Measurements from ENCODE around the gene RNASET2.

Gene RNASET2

DNA sequence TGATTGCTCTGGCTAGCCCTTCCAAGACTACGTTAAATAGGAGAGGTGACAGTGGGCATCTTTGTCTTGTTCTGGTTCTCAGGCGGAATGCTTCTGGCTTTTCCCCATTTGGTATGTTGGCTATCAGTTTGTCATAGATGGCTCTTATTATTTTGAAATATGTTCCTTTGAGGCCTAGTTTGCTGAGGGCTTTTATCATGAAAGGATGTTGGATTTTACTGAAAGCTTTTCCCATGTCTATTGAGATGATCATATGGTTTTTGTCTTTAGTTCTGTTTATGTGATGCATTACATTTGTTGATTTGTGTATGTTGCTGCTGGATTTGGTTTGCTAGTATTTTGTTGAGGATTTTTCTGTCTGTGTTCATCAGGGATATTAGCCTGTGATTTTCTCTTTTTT is 9.9 kb upstream of the RNASET2 start:
- TF ChIP-seq SIN3A (IDR thresholded peaks at IDR 0.05; ENCODE audit: borderline replicate concordance, insufficient read depth, low read length) (no peak), TAF1 (IDR thresholded peaks at IDR 0.05; ENCODE audit: borderline replicate concordance, insufficient read depth, low read length) (no peak), POLR2AphosphoS5 (IDR thresholded peaks at IDR 0.05; ENCODE audit: low read depth, low read length) (no peak), FOXP2 (optimal IDR thresholded peaks at IDR 0.05; ENCODE audit: borderline replicate concordance, extremely low read depth, extremely low read length, insufficient read depth) (no peak)
- TF ChIP-seq, protein P1, sequence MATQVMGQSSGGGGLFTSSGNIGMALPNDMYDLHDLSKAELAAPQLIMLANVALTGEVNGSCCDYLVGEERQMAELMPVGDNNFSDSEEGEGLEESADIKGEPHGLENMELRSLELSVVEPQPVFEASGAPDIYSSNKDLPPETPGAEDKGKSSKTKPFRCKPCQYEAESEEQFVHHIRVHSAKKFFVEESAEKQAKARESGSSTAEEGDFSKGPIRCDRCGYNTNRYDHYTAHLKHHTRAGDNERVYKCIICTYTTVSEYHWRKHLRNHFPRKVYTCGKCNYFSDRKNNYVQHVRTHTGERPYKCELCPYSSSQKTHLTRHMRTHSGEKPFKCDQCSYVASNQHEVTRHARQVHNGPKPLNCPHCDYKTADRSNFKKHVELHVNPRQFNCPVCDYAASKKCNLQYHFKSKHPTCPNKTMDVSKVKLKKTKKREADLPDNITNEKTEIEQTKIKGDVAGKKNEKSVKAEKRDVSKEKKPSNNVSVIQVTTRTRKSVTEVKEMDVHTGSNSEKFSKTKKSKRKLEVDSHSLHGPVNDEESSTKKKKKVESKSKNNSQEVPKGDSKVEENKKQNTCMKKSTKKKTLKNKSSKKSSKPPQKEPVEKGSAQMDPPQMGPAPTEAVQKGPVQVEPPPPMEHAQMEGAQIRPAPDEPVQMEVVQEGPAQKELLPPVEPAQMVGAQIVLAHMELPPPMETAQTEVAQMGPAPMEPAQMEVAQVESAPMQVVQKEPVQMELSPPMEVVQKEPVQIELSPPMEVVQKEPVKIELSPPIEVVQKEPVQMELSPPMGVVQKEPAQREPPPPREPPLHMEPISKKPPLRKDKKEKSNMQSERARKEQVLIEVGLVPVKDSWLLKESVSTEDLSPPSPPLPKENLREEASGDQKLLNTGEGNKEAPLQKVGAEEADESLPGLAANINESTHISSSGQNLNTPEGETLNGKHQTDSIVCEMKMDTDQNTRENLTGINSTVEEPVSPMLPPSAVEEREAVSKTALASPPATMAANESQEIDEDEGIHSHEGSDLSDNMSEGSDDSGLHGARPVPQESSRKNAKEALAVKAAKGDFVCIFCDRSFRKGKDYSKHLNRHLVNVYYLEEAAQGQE (IDR thresholded peaks at IDR 0.05; ENCODE audit: insufficient read depth in 1 of 2, low read depth in 2 of 2, low read length in 2 of 2): no peak

DNA sequence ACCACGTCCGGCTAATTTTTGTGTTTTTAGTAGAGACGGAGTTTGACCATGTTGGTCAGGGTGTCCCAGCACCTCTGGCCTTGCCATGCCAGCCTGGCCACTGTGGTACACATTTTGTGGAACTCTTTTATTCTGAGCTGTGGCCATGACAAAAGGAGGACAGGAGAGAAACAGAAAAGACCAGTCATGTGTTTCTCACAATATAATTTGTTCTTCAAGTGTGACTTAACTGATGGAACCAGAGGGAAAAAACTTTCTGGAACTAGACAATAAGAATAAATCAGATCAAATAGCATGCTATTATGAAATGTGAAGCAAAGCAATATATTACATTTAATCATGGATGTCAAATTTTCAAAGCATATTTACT is 4.2 kb upstream of the RNASET2 start:
- TF ChIP-seq FOXP2 (optimal IDR thresholded peaks at IDR 0.05; ENCODE audit: borderline replicate concordance, extremely low read depth, extremely low read length, insufficient read depth): no peak
- TF ChIP-seq SIN3A (IDR thresholded peaks at IDR 0.05; ENCODE audit: borderline replicate concordance, insufficient read depth, low read length): no peak
- TF ChIP-seq, protein P1 (IDR thresholded peaks at IDR 0.05; ENCODE audit: insufficient read depth in 1 of 2, low read depth in 2 of 2, low read length in 2 of 2): no peak
- no peak for TF ChIP-seq TAF1 (IDR thresholded peaks at IDR 0.05; ENCODE audit: borderline replicate concordance, insufficient read depth, low read length)
- TF ChIP-seq POLR2AphosphoS5 (IDR thresholded peaks at IDR 0.05; ENCODE audit: low read depth, low read length): no peak

DNA sequence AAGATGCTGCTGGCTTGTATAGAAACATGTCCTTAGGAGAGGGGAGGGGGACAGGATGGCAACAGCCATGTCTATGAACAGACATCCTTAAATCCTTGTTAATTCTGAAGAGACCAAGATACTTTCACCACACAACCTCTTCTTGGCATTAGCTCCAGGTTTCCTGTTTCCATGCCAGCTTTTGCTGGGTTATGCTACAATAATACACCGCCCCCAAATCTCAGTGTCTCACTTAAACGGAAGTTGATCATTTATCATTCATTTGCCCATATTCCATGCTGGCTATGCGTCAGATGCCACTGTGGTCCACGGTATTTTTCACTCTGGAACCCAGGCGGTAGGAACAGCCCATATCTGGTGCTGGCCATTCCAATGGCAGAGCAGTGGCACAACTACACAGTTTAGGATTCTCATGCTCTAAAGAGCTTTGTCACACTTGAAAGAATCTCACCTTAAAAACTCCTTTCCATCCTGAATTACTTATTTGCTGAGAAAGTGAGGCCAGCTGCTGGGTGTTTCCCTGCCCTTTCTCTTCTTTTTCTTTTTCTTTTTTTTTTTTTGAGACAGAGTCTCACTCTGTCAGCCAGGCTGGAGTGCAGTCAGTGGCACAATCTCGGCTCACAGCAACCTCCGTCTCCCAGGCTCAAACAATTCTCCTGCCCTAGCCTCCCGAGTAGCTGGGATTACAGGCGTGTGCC is 3.7 kb upstream of the RNASET2 start:
- TF ChIP-seq, protein P1 (IDR thresholded peaks at IDR 0.05; ENCODE audit: insufficient read depth in 1 of 2, low read depth in 2 of 2, low read length in 2 of 2): no peak
- no peak for TF ChIP-seq TAF1 (IDR thresholded peaks at IDR 0.05; ENCODE audit: borderline replicate concordance, insufficient read depth, low read length)
- TF ChIP-seq POLR2AphosphoS5 (IDR thresholded peaks at IDR 0.05; ENCODE audit: low read depth, low read length): no peak
- TF ChIP-seq FOXP2 (optimal IDR thresholded peaks at IDR 0.05; ENCODE audit: borderline replicate concordance, extremely low read depth, extremely low read length, insufficient read depth): no peak
- TF ChIP-seq SIN3A (IDR thresholded peaks at IDR 0.05; ENCODE audit: borderline replicate concordance, insufficient read depth, low read length): no peak

DNA sequence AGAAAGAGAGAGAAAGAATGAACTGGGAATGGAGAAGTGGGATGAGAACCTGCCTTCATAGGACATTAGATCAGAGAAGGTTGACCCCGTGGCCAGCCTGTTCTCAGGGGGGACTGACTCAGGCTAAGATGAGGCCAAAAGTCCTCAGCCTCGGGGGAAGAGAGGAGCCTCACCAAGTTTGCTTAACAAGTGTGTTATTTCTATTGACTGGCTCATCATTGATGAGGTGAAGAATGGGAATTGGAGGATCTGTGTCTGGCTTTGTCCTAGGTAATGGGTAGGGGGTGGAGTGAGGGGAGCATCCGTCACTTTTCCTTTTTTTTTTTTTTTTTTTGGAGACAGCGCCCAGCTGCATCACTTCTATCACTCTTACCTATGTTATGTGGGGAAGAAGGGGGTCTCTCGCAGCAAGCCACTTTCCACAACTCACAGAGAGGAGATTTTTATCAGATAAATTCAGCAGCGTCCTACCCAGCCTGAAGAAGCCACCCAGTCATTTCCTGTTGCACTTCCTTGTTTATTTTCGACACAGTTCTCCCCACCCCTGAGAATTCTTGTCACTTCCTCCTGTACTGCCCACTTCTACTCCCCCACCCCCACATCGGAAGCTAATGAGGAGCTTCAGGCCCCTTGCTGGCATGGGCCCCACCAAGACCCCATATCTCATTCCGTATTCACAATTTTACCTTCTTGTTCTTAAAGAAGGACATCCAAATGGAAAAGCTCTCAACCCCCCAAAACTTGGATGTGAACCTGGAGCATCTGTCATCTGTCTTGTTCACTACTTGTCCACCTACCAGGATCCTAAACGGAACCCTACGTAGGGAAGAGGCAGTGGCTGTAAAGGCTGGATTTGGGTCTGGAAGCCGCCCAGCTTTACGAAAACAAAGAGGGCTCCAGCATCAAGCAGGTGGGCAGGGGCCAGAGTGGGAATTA is 2.8 kb upstream of the RNASET2 start:
- TF ChIP-seq FOXP2 (optimal IDR thresholded peaks at IDR 0.05; ENCODE audit: borderline replicate concordance, extremely low read depth, extremely low read length, insufficient read depth) (no peak), SIN3A (IDR thresholded peaks at IDR 0.05; ENCODE audit: borderline replicate concordance, insufficient read depth, low read length) (no peak)
- TF ChIP-seq, protein P1 (IDR thresholded peaks at IDR 0.05; ENCODE audit: insufficient read depth in 1 of 2, low read depth in 2 of 2, low read length in 2 of 2): no peak
